Activated B cell treated with CpG ODN at 0.5 μM for 24 hours (primary cell): ENCODE data around the gene NDEL1. TPM values are rescaled to one million over a fixed set of nuclear protein-coding genes. Genes with fewer than 3 reads are reported as not detected.

Experiments used
- ATAC-seq: fragments of 200-7000 bp; cut with Tn5 transposase; one replicate; pipeline ENCODE4 v1.10.0; 2021; ENCODE audit warnings: low read depth, mild to moderate bottlenecking, moderate library complexity
- CTCF ChIA-PET: fragments of 350-600 bp; sonication (Branson Sonifier 250); formaldehyde crosslinking; loops from one replicate; lab custom pipeline; 2021; ENCODE audit warnings: antibody characterized with exemption; lab: Charles Lee
- POLR2A ChIA-PET: fragments of 350-600 bp; sonication (Branson Sonifier 250); formaldehyde crosslinking; loops from one replicate; lab custom pipeline; 2021; ENCODE audit warnings: antibody characterized with exemption; lab: Charles Lee
- DNase-seq: peaks from one replicate; pipeline ENCODE4 v3.0.0; 2022
- H3K27ac Mint-ChIP-seq: one replicate; pipeline ENCODE4 v1.8.0; 2020; ENCODE audit warnings: mixed read lengths
- H3K27me3 Mint-ChIP-seq: one replicate; pipeline ENCODE4 v1.8.0; 2021; ENCODE audit warnings: mixed read lengths
- H3K36me3 Mint-ChIP-seq: one replicate; pipeline ENCODE4 v1.8.0; 2021; ENCODE audit warnings: low read depth, mixed read lengths
- H3K4me1 Mint-ChIP-seq: one replicate; pipeline ENCODE4 v1.8.0; 2021; ENCODE audit warnings: mixed read lengths
- H3K4me3 Mint-ChIP-seq: one replicate; pipeline ENCODE4 v1.8.0; 2020; ENCODE audit warnings: mild to moderate bottlenecking, mixed read lengths
- H3K9me3 Mint-ChIP-seq: one replicate; pipeline ENCODE4 v1.8.0; 2020; ENCODE audit warnings: mixed read lengths
- CTCF ChIP-seq: fragments of 200-600 bp; IDR thresholded peaks from one replicate; pipeline ENCODE4 v1.8.0; 2022; ENCODE audit warnings: antibody characterized with exemption, mild to moderate bottlenecking
- intact Hi-C: fragments of 100-400 bp; cut with micrococcal nuclease; formaldehyde crosslinking; loops from one replicate; pipeline ENCODE4 v1.15.1; 2024
- total RNA-seq: library from RNA; stranded (reverse); gene quantifications from 2 replicates; pipeline ENCODE4 v1.2.3, GENCODE V29; 2022

NDEL1 gene
- total RNA-seq, 1 donor from 2014 or later: 82.6 TPM

- ATAC-seq (no peak), DNase-seq (no peak)
- no peak overlapping the region for H3K27ac Mint-ChIP-seq
- H3K4me3 Mint-ChIP-seq: no peak overlapping the region
- no peaks in the 10 kb centered on the region for H3K9me3 Mint-ChIP-seq
- no peaks in the 10 kb centered on the region for H3K4me1 Mint-ChIP-seq
- H3K27me3 Mint-ChIP-seq: no peaks in the 10 kb centered on the region
- POLR2A ChIA-PET: no interaction called here
- intact Hi-C loops: no loop called here
- TF ChIP-seq CTCF: no peak
- peaks cover 78% of the 10 kb centered on the region for H3K36me3 Mint-ChIP-seq
- CTCF ChIA-PET: no interaction called here
Observed at GRCh38 chr17:8468980-8469379, 33.3 kb downstream of the NDEL1 start.

GRCh38 chr17:8469964-8470363 lies 34.3 kb downstream of the NDEL1 start:
- DNase-seq (no peak), ATAC-seq (no peak)
- intact Hi-C loops: no loop called here
- POLR2A ChIA-PET: no interaction called here
- H3K27ac Mint-ChIP-seq: no peak overlapping the region
- TF ChIP-seq CTCF: no peak
- no peak overlapping the region for H3K4me3 Mint-ChIP-seq
- H3K36me3 Mint-ChIP-seq: peaks cover 79% of the 10 kb centered on the region
- CTCF ChIA-PET: no interaction called here
- no peaks in the 10 kb centered on the region for H3K27me3 Mint-ChIP-seq
- no peaks in the 10 kb centered on the region for H3K9me3 Mint-ChIP-seq
- H3K4me1 Mint-ChIP-seq: no peaks in the 10 kb centered on the region

- ChIA-PET CTCF (no interaction called here), POLR2A (no interaction called here)
- ATAC-seq (no peak), DNase-seq (no peak)
- Mint-ChIP-seq H3K4me3 (no peak overlapping the region), H3K27ac (no peak overlapping the region), H3K4me1 (no peaks in the 10 kb centered on the region), H3K27me3 (no peaks in the 10 kb centered on the region), H3K9me3 (no peaks in the 10 kb centered on the region), H3K36me3 (peaks cover 79% of the 10 kb centered on the region)
- intact Hi-C loops: no loop called here
- no peak for TF ChIP-seq CTCF
Observed at GRCh38 chr17:8470447-8471047, 34.9 kb downstream of the NDEL1 start.

- ChIA-PET POLR2A (no interaction called here), CTCF (no interaction called here)
- H3K4me1 Mint-ChIP-seq: no peaks in the 10 kb centered on the region
- no peak for TF ChIP-seq CTCF
- no peak for DNase-seq
- H3K27ac Mint-ChIP-seq: no peak overlapping the region
- no peak overlapping the region for H3K4me3 Mint-ChIP-seq
- H3K9me3 Mint-ChIP-seq: no peaks in the 10 kb centered on the region
- intact Hi-C loops: no loop called here
- ATAC-seq: no peak
- no peaks in the 10 kb centered on the region for H3K27me3 Mint-ChIP-seq
- H3K36me3 Mint-ChIP-seq: peaks cover 79% of the 10 kb centered on the region
Observed at GRCh38 chr17:8472663-8473062, 37.0 kb downstream of the NDEL1 start.

GRCh38 chr17:8473451-8474192 lies 37.9 kb downstream of the NDEL1 start:
- CTCF ChIA-PET: no interaction called here
- H3K36me3 Mint-ChIP-seq: peaks cover 75% of the 10 kb centered on the region
- no peak overlapping the region for H3K4me3 Mint-ChIP-seq

More at GRCh38 chr17:8473451-8474192, 37.9 kb downstream of the NDEL1 start:
- TF ChIP-seq CTCF: no peak
- intact Hi-C loops: no loop called here
- no peaks in the 10 kb centered on the region for H3K9me3 Mint-ChIP-seq
- ATAC-seq: no peak
- POLR2A ChIA-PET: no interaction called here
- no peaks in the 10 kb centered on the region for H3K4me1 Mint-ChIP-seq
- H3K27me3 Mint-ChIP-seq: no peaks in the 10 kb centered on the region
- no peak overlapping the region for H3K27ac Mint-ChIP-seq
- DNase-seq: no peak
